ENCODE results near the gene CCN2.

The CCN2 gene, protein sequence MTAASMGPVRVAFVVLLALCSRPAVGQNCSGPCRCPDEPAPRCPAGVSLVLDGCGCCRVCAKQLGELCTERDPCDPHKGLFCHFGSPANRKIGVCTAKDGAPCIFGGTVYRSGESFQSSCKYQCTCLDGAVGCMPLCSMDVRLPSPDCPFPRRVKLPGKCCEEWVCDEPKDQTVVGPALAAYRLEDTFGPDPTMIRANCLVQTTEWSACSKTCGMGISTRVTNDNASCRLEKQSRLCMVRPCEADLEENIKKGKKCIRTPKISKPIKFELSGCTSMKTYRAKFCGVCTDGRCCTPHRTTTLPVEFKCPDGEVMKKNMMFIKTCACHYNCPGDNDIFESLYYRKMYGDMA

DNA sequence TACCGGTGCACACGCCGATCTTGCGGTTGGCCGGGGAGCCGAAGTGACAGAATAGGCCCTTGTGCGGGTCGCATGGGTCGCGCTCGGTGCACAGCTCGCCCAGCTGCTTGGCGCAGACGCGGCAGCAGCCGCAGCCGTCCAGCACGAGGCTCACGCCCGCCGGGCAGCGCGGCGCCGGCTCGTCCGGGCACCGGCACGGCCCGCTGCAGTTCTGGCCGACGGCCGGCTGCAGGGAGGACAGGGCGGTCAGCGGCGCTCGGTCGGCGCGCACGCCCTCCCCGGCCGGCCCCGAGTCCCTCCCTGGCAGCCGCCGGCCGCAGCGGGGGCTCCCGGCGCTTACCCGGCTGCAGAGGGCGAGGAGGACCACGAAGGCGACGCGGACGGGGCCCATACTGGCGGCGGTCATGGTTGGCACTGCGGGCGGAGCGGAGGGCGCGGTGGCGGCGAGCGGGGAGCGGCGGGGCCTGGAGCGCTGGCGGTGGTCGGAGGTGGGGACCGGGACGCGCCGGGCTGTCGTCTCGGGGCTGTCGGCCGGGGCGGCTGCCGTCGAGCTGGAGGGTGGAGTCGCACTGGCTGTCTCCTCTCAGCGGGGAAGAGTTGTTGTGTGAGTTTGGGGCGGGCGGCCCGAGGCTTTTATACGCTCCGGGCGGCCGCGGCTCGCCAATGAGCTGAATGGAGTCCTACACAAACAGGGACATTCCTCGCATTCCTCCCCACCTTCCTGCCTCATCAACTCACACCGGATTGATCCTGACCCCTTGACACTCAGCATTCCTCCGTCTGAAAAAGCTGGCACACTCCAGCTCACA lies at the start of gene CCN2:
Gene CCN2, minus strand, starts transcription at position 606 of the 809 bp plus-strand sequence. Its CDS starts 200 bp downstream, at position 406.
- no peak within 1 kb of the TSS for H3K9ac ChIP-seq (ENCODE audit: low read length)
- H3F3A ChIP-seq (ENCODE audit: insufficient read depth, low read length): no peaks in the 10 kb centered on the region
- no peak within 1 kb of the TSS for H3K4me2 ChIP-seq (ENCODE audit: low read length)
- no peak within 1 kb of the TSS for H3K27ac ChIP-seq (ENCODE audit: low read depth, low read length, poor library complexity, severe bottlenecking)
- H4K20me1 ChIP-seq (ENCODE audit: insufficient read depth, low read length): no peaks in the 10 kb centered on the region
- H3K9me2 ChIP-seq (ENCODE audit: low read depth, low read length): no peaks in the 10 kb centered on the region
- H3K9me3 ChIP-seq (ENCODE audit: low read length): no peaks in the 10 kb centered on the region
- H2AFZ ChIP-seq (ENCODE audit: low read length): no peak within 1 kb of the TSS
- TF ChIP-seq EZH2 (IDR thresholded peaks at IDR 0.05; ENCODE audit: borderline replicate concordance, low read length): no peak
- TF ChIP-seq, protein P1, sequence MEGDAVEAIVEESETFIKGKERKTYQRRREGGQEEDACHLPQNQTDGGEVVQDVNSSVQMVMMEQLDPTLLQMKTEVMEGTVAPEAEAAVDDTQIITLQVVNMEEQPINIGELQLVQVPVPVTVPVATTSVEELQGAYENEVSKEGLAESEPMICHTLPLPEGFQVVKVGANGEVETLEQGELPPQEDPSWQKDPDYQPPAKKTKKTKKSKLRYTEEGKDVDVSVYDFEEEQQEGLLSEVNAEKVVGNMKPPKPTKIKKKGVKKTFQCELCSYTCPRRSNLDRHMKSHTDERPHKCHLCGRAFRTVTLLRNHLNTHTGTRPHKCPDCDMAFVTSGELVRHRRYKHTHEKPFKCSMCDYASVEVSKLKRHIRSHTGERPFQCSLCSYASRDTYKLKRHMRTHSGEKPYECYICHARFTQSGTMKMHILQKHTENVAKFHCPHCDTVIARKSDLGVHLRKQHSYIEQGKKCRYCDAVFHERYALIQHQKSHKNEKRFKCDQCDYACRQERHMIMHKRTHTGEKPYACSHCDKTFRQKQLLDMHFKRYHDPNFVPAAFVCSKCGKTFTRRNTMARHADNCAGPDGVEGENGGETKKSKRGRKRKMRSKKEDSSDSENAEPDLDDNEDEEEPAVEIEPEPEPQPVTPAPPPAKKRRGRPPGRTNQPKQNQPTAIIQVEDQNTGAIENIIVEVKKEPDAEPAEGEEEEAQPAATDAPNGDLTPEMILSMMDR (IDR thresholded peaks at IDR 0.05; ENCODE audit: low read length): no peak
- no peaks in the 10 kb centered on the region for H3K36me3 ChIP-seq (ENCODE audit: insufficient read depth, low read length)
- no peaks in the 10 kb centered on the region for H3K4me1 ChIP-seq (ENCODE audit: insufficient read depth, low read length, severe bottlenecking)
- no peaks in the 10 kb centered on the region for H3K27me3 ChIP-seq (ENCODE audit: insufficient read depth, low read length)
- no peak within 1 kb of the TSS for H3K4me3 ChIP-seq (ENCODE audit: low read depth, low read length, poor library complexity, severe bottlenecking)
- no peaks in the 10 kb centered on the region for H3K79me2 ChIP-seq (ENCODE audit: insufficient read depth, low read length)

DNA sequence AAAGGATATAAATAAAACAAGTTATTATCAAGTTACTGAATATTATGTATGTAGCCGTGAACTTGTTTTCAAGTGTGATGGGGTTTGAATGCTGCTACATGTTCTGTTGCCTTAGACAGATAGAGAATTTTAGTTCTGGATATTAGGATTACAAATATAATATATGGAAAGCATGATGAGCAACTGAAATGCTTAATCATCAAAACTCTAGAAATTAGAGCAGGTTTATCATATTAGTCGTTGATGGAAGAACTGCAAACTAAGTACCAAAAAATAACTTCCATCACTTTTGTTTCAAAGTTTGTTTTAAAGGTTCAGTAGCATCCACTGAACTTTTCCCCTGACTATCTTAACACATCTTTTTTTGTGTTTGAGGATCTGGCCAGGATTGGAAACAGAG lies 49.1 kb upstream of the CCN2 start:
- H2AFZ ChIP-seq (ENCODE audit: low read length): no peak overlapping the region
- no peak overlapping the region for H3K4me3 ChIP-seq (ENCODE audit: low read depth, low read length, poor library complexity, severe bottlenecking)
- H3K9ac ChIP-seq (ENCODE audit: low read length): no peak overlapping the region
- no peaks in the 10 kb centered on the region for H3F3A ChIP-seq (ENCODE audit: insufficient read depth, low read length)
- H3K27me3 ChIP-seq (ENCODE audit: insufficient read depth, low read length): no peaks in the 10 kb centered on the region
- no peaks in the 10 kb centered on the region for H3K79me2 ChIP-seq (ENCODE audit: insufficient read depth, low read length)
- no peaks in the 10 kb centered on the region for H3K4me1 ChIP-seq (ENCODE audit: insufficient read depth, low read length, severe bottlenecking)
- no peaks in the 10 kb centered on the region for H3K9me3 ChIP-seq (ENCODE audit: low read length)
- H4K20me1 ChIP-seq (ENCODE audit: insufficient read depth, low read length): no peaks in the 10 kb centered on the region
- H3K27ac ChIP-seq (ENCODE audit: low read depth, low read length, poor library complexity, severe bottlenecking): no peak overlapping the region
- no peaks in the 10 kb centered on the region for H3K36me3 ChIP-seq (ENCODE audit: insufficient read depth, low read length)
- no peaks in the 10 kb centered on the region for H3K9me2 ChIP-seq (ENCODE audit: low read depth, low read length)
- no peak overlapping the region for H3K4me2 ChIP-seq (ENCODE audit: low read length)
- TF ChIP-seq, protein P1 (IDR thresholded peaks at IDR 0.05; ENCODE audit: low read length): no peak
- no peak for TF ChIP-seq EZH2 (IDR thresholded peaks at IDR 0.05; ENCODE audit: borderline replicate concordance, low read length)

DNA sequence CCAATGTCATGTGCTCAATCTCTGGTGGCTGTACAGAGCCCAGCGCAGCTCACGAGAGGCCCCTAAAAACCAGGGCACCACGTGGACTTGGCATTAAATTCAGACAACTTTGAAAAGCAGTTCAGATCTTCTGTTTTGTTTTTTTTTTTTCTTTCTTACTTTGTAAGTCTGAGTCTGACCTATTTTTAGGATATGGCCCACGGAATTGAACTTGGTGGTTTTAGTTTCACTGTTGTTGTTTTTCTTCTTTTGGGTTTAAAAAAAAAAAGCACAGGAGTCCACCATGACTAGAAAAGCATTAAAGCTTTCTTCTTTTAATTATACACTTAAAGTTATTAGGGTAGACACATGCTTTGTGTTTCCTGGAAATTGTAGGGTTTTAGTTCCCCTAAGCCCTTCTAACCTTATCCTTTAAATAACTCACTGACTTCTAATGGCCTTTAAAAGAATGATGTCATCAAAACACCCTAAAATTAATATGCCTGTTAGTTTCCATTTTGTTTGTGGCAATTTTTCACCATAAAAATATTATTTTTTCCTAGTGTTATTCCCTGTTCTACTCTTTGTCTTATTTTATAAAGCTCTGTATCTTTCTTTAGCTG lies 48.5 kb upstream of the CCN2 start:
- no peak overlapping the region for H2AFZ ChIP-seq (ENCODE audit: low read length)
- no peaks in the 10 kb centered on the region for H4K20me1 ChIP-seq (ENCODE audit: insufficient read depth, low read length)
- no peaks in the 10 kb centered on the region for H3K9me2 ChIP-seq (ENCODE audit: low read depth, low read length)
- H3K4me2 ChIP-seq (ENCODE audit: low read length): no peak overlapping the region
- H3K79me2 ChIP-seq (ENCODE audit: insufficient read depth, low read length): no peaks in the 10 kb centered on the region
- no peak overlapping the region for H3K4me3 ChIP-seq (ENCODE audit: low read depth, low read length, poor library complexity, severe bottlenecking)
- no peaks in the 10 kb centered on the region for H3K4me1 ChIP-seq (ENCODE audit: insufficient read depth, low read length, severe bottlenecking)
- H3K36me3 ChIP-seq (ENCODE audit: insufficient read depth, low read length): no peaks in the 10 kb centered on the region
- no peaks in the 10 kb centered on the region for H3K27me3 ChIP-seq (ENCODE audit: insufficient read depth, low read length)
- no peak overlapping the region for H3K9ac ChIP-seq (ENCODE audit: low read length)
- no peaks in the 10 kb centered on the region for H3F3A ChIP-seq (ENCODE audit: insufficient read depth, low read length)
- TF ChIP-seq EZH2 (IDR thresholded peaks at IDR 0.05; ENCODE audit: borderline replicate concordance, low read length): no peak
- TF ChIP-seq, protein P1 (IDR thresholded peaks at IDR 0.05; ENCODE audit: low read length): no peak
- H3K27ac ChIP-seq (ENCODE audit: low read depth, low read length, poor library complexity, severe bottlenecking): no peak overlapping the region
- H3K9me3 ChIP-seq (ENCODE audit: low read length): no peaks in the 10 kb centered on the region
